ENCODE results near the gene RFFL. TPM values are rescaled to one million over a fixed set of nuclear protein-coding genes. Genes with fewer than 3 reads are reported as not detected.

The RFFL gene
- total RNA-seq, 4 donors from 2014 or later = 11.5 to 38.5 (median 14.6) TPM

DNA sequence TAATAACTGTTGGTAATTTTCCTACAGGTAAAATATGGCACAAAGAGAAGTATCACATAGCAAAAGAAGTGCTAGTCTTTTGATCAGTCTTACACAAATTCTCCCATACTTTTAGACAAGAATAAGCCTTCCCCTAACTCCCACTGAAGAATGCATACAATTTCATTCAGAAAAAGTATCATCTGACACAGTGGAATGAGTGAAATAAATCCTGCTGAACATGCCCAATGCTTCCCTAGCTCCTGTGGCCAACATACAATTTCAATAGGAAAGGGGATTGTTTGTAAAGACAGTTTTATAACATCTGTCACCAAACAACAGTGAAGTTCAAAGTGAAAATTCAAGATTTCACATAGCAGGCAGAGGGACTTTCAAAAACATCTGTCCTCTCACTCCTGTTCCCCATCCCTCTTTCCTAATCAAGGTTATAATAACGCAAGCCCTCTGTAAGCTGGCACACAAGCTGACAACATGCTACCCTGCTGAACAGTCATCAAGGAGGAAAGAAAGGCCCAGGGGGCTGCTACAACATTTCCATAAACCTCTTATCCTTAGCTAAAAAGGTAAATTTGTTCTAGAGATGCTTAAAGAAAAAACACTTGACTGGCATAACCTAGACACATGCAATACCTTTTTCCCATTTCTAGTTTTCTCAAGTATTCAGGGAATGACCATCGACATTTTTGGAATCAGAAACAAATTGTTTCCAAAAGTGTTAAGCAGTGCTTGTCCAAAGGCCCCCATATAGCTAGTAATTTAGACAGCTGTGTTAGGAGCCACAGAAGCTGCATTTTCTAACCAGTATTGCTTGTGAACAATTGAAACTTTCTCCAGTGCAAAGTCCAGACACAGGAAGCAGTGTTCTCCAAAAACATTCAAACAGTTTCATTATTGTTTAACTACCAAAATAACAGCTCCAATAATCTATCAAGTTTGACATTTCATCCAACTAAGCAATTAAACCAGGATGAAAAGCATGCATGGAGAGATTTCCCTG, 11.5 kb upstream of the RFFL start:
- Histone ChIP-seq H3K36me3 (no peaks in the 10 kb centered on the region), H3K9me3 (no peaks in the 10 kb centered on the region), H3K4me3 (no peak overlapping the region), H3K27me3 (no peaks in the 10 kb centered on the region), H3K4me1 (no peaks in the 10 kb centered on the region), H3K27ac (no peak overlapping the region)
- DNase-seq = no peak
- TF ChIP-seq, protein P1, sequence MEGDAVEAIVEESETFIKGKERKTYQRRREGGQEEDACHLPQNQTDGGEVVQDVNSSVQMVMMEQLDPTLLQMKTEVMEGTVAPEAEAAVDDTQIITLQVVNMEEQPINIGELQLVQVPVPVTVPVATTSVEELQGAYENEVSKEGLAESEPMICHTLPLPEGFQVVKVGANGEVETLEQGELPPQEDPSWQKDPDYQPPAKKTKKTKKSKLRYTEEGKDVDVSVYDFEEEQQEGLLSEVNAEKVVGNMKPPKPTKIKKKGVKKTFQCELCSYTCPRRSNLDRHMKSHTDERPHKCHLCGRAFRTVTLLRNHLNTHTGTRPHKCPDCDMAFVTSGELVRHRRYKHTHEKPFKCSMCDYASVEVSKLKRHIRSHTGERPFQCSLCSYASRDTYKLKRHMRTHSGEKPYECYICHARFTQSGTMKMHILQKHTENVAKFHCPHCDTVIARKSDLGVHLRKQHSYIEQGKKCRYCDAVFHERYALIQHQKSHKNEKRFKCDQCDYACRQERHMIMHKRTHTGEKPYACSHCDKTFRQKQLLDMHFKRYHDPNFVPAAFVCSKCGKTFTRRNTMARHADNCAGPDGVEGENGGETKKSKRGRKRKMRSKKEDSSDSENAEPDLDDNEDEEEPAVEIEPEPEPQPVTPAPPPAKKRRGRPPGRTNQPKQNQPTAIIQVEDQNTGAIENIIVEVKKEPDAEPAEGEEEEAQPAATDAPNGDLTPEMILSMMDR (IDR thresholded peaks at IDR 0.05) = no peak
- no peak for TF ChIP-seq POLR2A (IDR thresholded peaks at IDR 0.05)
- intact Hi-C loops (cut with DNase I; ENCODE audit: low total_unique reads) = no loop called here

DNA sequence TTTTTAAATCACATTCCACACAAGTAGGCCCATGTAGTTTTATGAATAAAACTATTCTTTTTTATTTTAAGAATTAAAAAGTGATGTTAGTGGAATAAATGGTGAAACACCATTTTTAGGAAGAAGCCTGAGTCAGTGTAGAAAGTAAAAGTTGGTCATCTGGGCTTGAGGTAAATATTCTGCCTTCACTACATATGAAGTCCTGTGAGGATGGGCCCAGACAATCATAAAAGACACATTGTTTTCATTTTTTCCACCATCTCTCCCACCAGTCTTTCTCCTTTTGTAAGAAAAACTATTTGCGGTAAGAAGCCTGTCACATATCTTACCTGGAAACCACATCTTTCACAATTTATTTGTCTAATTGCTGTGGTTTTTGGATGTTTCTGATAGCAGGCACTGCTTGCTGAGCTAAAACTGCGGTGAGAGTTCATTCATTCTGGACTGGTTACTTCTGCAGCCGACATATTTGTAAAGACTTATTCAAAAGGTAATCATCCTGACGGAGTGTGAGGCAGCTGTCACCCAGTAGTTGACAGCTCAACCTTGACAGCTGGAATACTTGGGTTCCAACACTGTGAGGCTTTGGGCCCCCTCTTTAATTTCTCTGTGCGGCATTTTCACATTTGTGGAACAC, 10.6 kb upstream of the RFFL start:
- no peak overlapping the region for H3K27ac ChIP-seq
- no peaks in the 10 kb centered on the region for H3K9me3 ChIP-seq
- no peak overlapping the region for H3K4me3 ChIP-seq
- no peak for DNase-seq
- H3K36me3 ChIP-seq = no peaks in the 10 kb centered on the region
- H3K27me3 ChIP-seq = no peaks in the 10 kb centered on the region
- H3K4me1 ChIP-seq = no peaks in the 10 kb centered on the region
- intact Hi-C loops (cut with DNase I; ENCODE audit: low total_unique reads) = no loop called here
- no peak for TF ChIP-seq POLR2A (IDR thresholded peaks at IDR 0.05)
- TF ChIP-seq, protein P1 (IDR thresholded peaks at IDR 0.05) = no peak

DNA sequence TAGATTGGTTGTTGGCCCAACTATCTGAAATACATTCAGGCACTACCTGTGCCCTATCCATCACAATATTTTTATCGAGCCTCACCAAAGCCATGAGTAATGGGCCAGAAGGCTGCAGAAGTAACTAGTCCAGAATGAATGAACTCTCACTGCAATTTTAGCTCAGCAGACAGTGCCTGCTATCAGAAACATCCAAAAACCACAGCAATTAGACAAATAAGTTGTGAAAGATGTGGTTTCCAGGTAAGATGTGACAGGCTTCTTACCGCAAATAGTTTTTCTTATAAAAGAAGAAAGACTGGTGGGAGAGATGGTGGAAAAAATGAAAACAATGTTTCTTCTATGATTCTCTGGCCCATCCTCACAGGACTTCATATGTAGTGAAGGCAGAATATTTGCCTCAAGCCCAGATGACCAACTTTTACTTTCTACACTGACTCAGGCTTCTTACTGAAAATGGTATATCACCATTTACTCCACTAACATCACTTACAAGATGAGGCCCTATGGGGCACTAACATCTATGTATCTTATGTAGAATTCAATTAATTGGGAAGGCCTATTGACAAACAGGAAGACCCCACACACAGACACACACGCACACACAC, 9.8 kb upstream of the RFFL start:
- intact Hi-C loops (cut with DNase I; ENCODE audit: low total_unique reads) = no loop called here
- no peak for DNase-seq
- no peaks in the 10 kb centered on the region for H3K9me3 ChIP-seq
- TF ChIP-seq, protein P1 (IDR thresholded peaks at IDR 0.05) = no peak
- no peaks in the 10 kb centered on the region for H3K4me1 ChIP-seq
- no peaks in the 10 kb centered on the region for H3K36me3 ChIP-seq
- no peak overlapping the region for H3K27ac ChIP-seq
- H3K4me3 ChIP-seq = no peak overlapping the region
- H3K27me3 ChIP-seq = no peaks in the 10 kb centered on the region

DNA sequence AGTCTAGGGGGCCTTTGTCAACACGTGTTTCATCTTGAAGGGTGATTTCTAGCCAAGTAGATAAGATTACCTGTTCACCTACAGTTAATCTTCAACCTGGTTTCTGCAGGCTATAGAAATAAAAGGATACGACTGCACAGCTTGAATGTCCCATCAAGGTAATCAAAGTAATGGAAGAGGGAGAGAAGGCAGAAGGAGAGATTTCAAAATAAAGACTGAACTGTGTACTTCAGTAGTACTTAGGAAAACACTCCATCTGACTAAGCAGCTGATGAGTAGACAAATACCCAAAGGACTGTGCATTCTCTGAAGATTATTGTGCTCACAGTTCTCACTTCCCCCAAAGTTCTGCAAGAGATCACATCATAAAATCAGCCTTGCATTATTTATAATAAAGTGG, 5.8 kb upstream of the RFFL start:
- DNase-seq = no peak
- no peaks in the 10 kb centered on the region for H3K36me3 ChIP-seq
- H3K27ac ChIP-seq = no peak overlapping the region
- no peaks in the 10 kb centered on the region for H3K4me1 ChIP-seq
- intact Hi-C loops (cut with DNase I; ENCODE audit: low total_unique reads) = no loop called here
- no peaks in the 10 kb centered on the region for H3K9me3 ChIP-seq
- H3K27me3 ChIP-seq = no peaks in the 10 kb centered on the region
- no peak overlapping the region for H3K4me3 ChIP-seq
- TF ChIP-seq, protein P1 (IDR thresholded peaks at IDR 0.05) = no peak
- TF ChIP-seq POLR2A (IDR thresholded peaks at IDR 0.05) = no peak

DNA sequence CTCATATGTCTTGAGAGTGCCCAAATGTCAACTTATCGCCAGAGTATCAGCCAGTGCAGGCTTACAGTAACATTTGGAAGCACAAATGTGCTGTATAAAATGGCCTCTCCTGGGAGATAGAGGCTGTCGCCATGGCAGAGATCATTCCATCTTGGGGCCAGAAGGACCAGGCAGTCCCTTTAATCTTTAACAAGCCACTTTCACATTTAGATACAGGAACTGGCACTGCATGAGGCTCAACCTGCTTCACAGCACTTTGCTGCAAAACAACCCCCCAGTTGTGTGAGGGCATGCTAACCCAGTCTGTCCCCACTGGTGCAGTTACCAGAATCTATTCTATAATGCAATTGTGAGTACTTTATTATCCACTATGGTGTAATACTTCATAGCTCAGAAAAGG, 4.7 kb upstream of the RFFL start:
- Histone ChIP-seq H3K36me3 (no peaks in the 10 kb centered on the region), H3K9me3 (no peaks in the 10 kb centered on the region), H3K4me1 (no peaks in the 10 kb centered on the region), H3K27me3 (no peaks in the 10 kb centered on the region), H3K27ac (no peak overlapping the region), H3K4me3 (no peak overlapping the region)
- no peak for TF ChIP-seq POLR2A (IDR thresholded peaks at IDR 0.05)
- TF ChIP-seq, protein P1 (IDR thresholded peaks at IDR 0.05) = no peak
- intact Hi-C loops (cut with DNase I; ENCODE audit: low total_unique reads) = no loop called here
- no peak for DNase-seq

All from uterus (tissue), 4 donors.